HUDEP-2 (cell line): ENCODE data around the gene CYP27B1.

ENCODE experiments used
- DNase-seq, 76 experiments: peaks; one replicate each; lab custom pipeline; 2025; ENCODE audit not compliant: unreplicated experiment in 76 of 76; lab: John Stamatoyannopoulos, UW

CYP27B1 gene

DNA sequence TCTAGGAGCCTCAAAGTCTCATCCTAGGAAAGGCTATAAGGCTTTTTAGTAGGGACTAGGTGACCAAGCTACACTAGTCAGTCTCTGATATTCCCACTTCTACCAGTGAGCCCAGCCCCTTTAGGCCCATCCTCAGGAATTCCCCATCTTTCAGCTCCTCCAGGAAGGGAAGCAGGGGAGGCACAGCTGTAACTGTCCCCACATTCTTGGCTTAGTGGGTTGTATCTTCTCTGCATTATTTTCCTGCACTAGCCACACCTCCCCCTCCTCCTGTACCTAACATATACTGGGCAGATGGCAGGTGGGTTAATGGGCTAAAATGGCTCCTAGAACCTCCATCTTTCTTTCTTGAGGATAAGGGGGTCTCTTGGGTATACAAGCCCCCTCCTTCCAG, 424 bp upstream of the CYP27B1 start:
- DNase-seq: no peak

DNA sequence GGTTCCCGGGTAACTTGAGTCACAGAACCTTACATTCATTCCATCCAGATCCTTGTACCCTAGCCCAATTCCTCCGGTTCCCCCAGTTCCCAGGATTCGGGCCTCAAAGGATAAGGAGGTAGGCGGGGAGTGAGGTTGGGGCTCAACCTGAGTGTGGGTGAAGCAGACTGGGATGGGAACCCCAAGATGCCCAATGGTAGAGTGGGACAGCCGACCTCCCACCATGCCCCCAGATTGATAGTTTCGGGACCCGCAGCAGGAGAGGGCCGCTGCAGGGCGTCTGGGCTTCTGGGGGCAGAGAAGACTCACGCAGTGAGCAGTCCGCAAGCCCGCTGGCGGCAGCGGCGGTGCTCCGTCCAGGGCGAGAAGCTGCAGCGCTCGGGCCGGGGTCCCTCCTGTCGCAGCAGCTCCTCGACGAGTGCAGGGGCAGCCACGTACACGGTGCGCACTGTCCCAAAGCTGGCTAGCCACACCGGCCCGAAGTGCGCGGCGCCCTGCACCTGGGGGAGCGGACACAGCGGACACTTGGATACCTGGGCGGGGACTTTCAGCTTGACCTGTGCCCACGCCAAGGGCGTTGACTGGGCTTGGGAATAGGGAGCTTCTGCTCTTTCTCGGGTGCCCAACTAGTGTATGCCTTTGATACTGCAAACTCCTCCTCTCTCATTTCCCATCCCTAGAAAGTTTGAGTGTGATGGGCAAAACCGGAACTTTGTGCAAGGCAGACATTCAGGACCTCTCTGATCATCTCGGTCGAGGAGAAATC, 997 bp downstream of the CYP27B1 start:
- DNase-seq: peak in 1 of 76 experiments; percentile 34

DNA sequence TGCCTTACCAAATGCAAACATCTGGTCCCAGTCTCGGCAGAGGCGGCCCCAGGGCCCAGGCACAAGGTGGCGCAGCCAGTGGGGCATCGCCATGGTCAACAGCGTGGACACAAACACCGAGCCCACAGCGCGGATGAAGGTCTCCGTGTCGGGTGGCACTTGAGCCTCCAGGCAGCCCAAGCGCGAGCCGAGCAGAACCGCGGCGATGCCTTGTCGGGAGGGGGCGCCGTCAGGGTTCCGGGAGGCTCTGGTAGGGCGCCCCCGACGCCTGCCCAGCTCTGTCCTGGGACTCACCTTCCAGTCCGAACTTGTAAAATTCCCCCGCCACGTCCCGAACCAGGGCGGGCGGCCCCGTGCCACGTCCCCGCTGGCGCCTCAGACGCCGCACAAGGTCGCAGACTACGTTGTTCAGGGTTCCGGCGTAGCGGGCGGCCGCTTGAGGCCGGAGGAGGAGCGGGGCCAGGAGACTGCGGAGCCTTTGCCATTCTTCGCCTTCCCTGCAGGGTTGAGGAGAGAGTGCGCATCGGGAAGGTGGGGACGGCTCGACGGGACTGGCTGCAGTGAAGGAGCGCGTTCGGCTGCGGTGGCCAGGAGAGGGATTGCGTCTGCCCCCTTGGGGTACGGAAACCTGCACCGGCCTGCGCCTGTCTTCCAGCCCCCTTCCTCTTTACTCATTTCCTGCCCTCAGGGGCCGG, 1.7 kb downstream of the CYP27B1 start:
- DNase-seq: peak in 45 of 76 experiments; percentile 7 to 61 (median 32)

DNA sequence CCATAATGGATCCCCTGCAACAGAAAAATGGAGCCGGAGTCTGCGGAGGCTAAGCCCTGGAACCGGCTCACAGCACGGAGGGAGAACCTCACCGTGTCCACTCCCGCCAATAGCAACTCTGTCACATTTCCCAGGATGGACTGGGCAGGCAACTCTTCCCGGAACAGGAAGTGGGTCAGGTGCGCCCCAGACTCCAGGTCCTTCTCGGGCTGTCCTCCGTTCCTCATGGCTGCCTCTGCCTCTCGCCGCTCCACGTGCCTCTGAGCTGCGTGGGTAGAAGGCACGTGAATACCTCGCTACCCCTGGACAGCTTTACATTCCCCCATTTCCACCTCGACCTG, 2.2 kb downstream of the CYP27B1 start:
- peak in 2 of 76 experiments; percentile 43 to 49 for DNase-seq

DNA sequence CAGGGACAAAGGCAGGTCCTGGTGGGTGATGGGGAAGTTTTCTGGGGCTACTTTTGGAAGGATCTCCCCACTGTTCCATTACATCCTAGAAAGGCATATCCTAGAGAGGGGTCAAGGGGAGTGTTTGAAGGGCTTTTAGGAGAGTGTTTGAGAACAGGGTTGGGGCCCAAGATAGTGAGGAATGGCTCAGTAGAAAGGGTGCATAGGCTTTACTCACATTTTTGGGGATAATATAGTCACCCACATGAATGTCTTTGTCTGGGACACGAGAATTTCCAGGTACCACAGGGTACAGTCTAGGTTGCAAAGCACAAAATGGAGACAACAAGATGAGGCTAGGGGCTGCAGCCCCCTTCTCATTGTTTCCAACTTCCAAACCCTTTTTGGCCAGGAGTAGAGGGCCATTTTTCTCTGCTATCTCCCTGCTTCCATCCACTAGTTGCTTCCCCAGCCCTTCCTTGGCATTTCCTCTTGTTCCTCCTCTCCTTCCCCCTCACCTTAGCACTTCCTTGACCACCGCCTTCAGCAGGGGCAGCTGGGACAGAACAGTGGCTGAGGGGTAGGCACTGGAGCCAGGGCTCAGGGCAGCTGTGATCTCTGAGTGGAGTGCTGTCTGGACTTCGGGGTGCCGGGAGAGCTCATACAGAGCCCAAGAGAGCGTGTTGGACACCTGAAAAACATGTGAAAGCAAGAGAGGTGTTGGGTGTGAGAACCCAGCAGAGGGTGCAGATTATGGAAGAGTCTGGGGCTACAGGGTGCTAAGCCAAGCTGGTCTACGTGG, 2.8 kb downstream of the CYP27B1 start:
- DNase-seq: no peak

DNA sequence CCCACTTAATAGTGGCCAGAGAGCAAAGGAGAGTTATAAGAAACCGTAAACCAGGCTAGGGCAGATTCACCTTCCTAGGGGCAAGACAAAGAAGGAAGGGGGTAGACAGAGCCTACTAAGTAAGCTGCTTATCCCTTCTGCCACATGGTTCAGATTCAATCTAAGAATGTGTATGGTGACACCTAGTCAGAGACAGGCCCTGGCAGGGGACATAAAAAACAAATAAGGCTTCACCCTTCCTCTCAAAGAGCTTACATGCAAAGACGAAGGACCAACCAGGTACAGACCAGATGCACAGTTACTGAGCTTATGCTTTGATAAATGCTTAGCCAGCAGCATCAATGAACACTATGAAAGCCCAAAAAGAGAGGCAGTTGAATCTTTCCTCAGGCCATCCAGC, 4.4 kb downstream of the CYP27B1 start:
- no peak for DNase-seq

DNA sequence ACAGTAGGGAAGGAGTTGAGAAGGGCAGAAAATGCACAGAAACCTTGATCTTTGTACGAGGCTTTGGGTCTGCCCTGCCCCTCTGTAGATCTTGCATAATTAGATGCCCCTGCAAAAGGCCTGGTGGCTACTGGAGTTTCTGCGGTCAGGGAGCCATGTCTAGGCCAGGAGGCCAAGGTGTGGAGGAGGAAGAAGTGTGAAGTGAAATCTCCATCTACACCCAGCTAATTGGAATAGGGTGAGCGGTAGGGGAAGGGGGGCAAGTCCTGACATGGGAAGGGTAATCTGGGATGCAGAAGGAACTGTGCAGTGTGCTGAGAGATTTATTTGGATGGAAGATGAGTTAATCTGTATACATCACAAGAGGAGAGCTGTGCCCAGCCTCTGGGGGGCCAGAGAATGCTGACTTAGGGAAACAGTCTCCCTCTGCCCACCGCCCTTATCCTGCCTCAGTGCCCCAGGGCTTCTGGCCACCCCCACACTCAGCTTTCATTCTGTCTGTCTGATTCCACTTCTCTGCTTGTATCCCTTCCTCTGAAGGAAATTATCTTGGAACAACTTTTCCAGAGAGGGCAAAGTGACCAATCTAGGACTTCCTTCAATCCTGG, 5.4 kb downstream of the CYP27B1 start:
- no peak for DNase-seq

DNA sequence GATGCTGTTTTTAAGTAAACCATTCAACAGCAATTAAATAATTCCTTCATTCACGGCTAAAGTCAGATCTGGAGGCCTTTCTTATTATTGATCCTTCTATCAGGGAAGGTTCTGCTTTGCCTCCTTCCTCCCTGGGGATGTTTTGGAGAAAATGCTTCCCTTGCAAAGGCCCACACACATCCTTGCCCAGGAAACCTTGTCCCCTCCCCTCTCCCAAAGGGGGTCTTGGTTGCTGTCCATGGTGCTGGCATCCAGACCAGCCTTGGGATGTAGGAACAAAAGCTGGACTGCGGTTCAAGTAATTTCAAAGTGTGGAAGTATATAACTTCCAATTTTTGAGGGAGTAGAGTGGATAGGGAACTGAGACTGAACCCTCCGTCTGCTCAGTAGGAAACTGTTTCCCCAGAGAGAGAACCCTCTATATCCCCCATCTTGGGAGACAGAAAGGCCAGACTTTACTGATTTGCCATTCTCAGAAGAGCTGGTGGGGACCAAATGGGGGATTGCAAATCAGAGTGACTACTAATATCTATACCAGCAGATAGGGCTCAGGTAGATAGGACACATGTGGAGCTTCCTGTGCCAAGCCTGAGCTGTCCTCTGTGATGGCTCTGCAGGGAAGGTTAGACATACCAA, 6.4 kb downstream of the CYP27B1 start:
- no peak for DNase-seq

DNA sequence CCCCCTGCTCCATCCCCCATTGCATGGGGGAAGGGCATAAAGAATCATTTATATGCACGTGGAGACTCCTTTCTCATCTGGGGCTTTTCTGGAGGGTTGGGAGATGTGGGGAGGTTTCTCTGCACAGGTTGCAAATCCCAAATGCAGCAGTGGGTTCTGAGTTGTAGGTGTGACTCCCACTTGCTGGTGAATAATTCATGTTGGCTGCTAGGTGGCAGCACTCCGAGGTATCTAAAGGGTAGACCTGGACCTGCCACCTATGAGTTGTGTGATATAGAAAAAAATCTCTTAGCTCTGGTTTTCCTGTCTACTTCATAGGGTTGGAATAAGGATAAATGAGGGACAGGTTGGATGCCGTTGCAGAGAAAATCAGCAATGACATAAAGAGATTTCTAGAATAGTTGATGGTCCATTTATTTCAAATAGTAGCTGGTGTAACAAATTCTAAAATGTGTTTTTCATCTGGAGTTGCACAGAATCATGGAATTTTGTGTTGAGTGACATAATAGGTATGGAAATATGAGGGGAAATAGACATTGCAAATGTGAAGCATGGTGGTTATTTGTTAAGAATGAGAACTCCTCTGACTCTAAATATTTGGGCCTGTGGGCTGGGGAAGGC, 7.4 kb downstream of the CYP27B1 start:
- peak in 21 of 76 experiments; percentile 3 to 48 (median 17) for DNase-seq

DNA sequence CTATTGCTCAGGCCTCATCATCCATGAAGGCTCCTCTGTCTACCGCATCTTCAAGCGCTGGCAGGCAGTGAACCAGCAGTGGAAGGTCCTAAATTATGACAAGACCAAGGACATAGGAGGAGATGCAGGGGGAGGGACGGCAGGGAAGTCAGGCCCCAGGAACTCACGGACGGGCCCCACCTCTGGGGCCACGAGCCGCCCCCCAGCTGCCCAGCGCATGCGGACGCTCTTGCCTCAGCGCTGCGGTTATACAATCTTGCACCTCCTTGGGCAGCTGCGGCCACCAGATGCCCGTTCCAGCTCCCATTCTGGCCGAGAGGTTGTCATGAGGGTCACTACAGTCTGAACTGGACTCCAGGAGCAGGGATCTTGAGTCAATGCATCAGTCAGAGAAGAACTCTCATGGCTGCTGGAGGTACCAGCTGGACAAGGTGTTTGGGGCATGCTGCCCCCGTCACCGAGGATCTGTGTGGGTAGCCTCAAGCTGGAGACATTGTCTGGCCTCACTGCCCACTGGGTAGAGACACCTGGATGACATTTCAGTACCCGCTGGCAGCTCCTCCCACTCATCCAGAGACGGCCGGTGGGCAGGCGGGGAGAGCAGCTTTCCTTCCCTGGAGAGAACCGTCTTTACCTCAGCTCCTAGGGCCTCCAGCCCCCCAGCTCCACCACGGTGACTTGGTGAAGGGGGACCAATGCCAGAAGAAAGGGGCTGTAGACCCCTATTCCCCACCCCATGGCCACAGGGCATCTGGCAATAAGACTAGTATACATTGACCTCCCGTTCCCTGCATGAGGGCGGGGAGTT, 8.1 kb downstream of the CYP27B1 start:
- no peak for DNase-seq

DNA sequence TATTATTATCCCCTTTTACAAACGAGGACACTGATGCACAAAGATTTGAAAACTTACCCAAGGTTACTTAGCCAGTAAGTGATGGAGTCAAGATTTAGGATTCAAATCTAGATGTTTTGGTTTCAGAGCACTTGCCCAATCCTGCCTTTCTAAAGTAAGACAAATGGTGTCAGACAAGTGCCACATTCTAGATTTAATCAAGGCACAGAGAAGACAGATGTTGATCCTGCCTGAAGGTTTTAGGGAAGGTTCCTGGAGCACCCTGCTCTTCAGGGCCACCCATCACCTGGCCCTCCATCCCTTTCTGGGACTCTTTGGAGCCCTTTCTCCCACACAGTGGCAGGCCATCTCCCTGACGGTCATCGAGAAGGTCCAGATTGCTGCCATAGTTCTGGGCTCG, 9.1 kb downstream of the CYP27B1 start:
- DNase-seq: no peak

DNA sequence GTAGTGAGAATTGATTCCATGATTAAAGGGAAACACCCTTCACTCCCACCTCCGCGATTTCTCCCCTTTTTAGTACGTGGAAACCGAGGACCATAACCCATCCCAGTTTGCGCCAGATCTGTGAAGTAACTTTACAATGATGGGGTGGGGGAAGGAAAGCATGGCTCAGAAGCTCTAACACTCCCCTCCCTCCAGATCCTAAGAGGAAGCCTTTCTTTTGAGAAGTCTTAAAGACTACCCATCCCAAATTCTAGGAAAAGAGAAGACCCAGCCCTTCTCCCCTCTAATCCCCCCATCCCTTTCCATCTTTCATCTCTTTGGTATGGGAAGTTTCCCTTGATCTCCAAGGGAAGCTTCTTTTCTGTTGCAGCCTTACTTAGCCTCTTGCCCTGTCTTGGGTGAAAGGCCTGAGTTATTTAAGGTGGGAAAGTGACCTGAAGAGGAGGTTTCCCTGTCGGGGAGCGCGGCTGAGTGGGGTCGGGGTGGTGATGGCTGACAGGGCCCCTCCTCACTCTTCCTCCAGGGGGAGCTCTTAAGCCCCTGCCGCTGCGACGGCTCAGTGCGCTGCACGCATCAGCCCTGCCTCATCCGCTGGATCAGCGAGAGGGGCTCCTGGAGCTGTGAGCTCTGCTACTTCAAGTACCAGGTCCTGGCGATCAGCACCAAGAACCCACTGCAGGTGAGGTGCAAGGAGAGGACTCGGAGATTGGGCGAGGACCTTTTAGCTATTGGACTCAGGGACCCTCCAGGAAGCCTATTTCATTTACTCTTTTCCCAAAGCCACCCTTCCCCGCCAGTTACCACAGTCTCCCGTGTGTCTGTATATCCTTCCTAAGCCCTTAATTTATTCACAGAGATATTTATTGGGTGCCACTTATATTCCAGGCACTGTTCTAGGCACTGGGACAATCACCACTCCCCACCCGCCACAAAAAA, 10.2 kb downstream of the CYP27B1 start:
- DNase-seq: peak in 54 of 76 experiments; percentile 6 to 65 (median 34)

DNA sequence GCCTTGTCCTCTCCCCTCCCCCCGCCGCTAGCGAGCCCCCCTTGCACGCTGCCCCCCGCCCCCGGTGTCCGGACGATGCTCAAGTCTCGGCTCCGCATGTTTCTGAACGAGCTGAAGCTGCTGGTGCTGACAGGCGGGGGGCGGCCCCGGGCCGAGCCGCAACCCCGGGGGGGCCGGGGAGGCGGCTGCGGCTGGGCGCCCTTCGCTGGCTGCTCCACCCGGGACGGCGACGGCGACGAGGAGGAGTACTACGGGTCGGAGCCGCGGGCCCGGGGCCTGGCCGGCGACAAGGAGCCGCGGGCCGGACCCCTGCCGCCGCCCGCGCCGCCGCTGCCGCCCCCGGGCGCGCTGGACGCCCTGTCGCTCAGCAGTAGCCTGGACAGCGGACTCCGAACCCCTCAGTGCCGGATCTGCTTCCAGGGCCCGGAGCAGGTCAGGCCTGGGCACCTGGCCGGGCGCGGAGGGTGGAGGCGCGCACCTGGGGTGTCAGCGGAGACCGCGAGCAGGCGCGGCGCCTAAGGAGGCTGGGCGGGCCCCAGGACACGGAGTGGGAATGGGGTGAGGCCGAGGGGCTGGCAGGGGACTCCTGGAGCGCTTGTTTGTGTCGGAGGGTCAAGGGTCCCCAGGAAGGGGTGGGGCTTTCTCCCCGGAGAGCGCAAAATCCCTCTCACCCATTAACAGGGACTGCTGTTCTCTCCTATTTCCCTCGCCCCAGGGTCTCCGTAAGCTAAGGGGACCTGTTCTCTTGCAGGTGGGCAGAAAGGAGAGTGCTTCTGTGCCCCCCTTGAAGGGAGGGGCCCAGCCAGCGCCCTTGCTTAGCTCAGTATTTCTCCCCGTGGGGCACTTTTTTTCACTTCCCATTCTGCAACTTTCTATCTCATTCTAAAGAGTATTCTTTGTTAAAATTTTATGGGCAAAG, 11.2 kb downstream of the CYP27B1 start:
- DNase-seq: peak in 1 of 76 experiments; percentile 0

DNA sequence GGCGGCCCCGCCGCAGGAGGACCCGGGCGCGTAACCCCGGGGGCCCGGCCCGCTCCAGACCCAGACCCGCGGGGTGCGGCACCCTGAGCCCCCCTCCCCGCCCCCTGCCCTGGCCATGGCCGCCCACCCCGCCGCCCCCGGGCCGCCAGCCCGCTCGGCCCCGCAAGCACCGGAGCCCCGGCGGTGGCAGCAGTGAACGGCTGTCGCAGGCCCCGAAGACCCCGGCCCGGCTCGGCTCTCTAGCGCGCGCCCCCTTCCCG, 11.8 kb downstream of the CYP27B1 start:
- DNase-seq: no peak

DNA sequence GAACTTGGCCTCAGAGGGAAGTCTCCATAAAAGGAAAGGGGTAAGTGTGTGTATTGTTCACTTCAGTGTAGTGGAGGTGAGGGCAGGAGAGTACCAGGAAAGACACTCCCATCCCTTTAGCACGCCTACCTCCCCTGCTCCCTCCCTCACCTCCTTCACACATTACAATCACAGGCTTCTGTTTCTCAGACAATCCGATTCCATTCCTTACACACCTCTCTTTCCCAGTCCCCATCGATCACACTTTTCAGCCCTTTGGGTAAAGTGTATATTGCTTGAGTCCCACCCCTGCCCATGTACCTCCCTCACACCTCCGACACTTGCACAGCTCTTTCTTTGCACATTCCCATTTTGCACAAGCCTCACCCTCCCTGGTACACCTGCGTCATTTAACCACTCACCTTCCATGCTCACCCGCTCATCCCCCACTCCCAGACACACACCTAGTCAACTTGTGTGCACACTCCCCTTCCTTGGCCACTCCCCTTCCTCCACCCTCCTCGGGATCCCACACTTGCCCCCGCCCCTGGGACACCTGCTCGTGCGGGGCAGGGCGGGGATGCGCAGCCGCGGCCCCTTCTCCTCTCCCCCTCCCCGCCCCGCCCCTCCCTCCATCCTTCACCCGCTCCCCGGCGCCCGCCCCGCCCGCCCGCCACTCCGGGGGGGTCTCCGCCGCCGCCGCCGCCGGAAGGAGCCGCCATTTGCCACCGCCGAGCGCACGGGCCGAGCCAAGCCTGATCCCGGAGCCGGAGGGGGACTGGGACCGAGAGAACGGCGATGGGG, 12.3 kb downstream of the CYP27B1 start, which contains the start of gene MARCHF9:
Gene MARCHF9, plus strand, starts transcription at position 693 of the 783 bp plus-strand sequence. CDS start 426 bp downstream, outside the sequence.
- DNase-seq: peak in 45 of 76 experiments; percentile 2 to 61 (median 37)

DNA sequence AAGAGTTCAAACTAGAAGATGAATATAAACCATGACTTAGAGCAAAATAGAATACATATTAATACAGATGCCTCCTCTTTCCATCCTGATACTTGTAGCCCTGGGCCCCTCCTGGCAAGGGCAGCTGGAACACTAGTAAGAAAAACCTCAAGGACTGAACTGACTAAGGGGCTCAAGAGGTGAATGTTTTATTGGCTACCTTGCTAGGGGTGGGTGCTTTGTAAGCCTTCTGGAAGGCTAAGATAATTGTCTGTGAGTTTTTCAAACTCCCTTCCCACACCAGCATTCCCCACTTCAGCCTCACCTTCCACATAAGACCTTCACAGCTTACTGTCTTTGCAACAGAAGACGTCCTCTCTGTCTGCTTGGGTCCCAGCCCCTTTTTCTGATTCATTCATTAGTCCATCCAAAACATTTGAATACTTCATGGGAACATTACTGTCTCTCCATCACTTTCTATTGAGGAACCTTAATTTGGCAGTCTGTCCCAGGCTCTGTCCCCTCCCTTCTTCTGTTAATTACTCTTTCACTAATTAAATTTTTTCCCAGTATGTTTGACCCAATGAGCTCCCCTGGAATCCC, 13.0 kb downstream of the CYP27B1 start:
- DNase-seq: peak in 22 of 76 experiments; percentile 7 to 49 (median 20)
